A673 (cell line): Measurements from ENCODE around the gene HSF5. TPM values are rescaled to one million over a fixed set of nuclear protein-coding genes. Genes with fewer than 3 reads are reported as not detected.
A peak's percentile ranks its signal among the peaks of the same experiment; 100 is the strongest.

ENCODE experiments used
- BruUV-seq: library from RNA; stranded (reverse); fragments of 400-500 nt; replicated peaks from 2 replicates; lab custom pipeline; 2021; lab: Mats Ljungman, UMichigan
- CTCF ChIA-PET: fragments of 300-600 bp; sonication (Branson Sonifier 250); formaldehyde crosslinking; loops from one replicate; lab custom pipeline; 2022; ENCODE audit warnings: antibody characterized with exemption; lab: Charles Lee
- POLR2A ChIA-PET: fragments of 300-600 bp; sonication (Branson Sonifier 250); formaldehyde crosslinking; loops from one replicate; lab custom pipeline; 2022; ENCODE audit warnings: antibody characterized with exemption; ENCODE audit not compliant: low non-redundant PET; lab: Charles Lee
- DNase-seq: peaks from one replicate; pipeline ENCODE4 v3.0.0-alpha.2; 2015; ENCODE audit warnings: low spot score
- H3K27ac ChIP-seq: fragments of 200-600 bp; sonication (generic); 2 replicates; pipeline ENCODE4 v1.5.1; 2016; ENCODE audit warnings: mixed run types, low read depth, mild to moderate bottlenecking, mixed read lengths, antibody characterized with exemption, low read length; ENCODE audit not compliant: poor library complexity, severe bottlenecking
- H3K27me3 ChIP-seq: fragments of 200-600 bp; sonication (generic); replicated peaks from 2 replicates; pipeline ENCODE4 v1.6.1; 2017; ENCODE audit warnings: mixed run types, low read depth, mild to moderate bottlenecking, mixed read lengths, antibody characterized with exemption, low read length; ENCODE audit not compliant: insufficient read depth, poor library complexity
- H3K36me3 ChIP-seq: fragments of 200-600 bp; sonication (generic); 2 replicates; pipeline ENCODE4 v1.6.1; 2016; ENCODE audit warnings: mixed run types, mild to moderate bottlenecking, mixed read lengths, antibody characterized with exemption, low read length; ENCODE audit not compliant: insufficient read depth, poor library complexity, severe bottlenecking
- H3K4me1 ChIP-seq: fragments of 200-600 bp; sonication (generic); 2 replicates; pipeline ENCODE4 v1.6.1; 2017; ENCODE audit warnings: mixed run types, mild to moderate bottlenecking, mixed read lengths, antibody characterized with exemption, low read length; ENCODE audit not compliant: insufficient read depth, poor library complexity, severe bottlenecking
- H3K4me3 ChIP-seq: fragments of 200-600 bp; sonication (generic); 2 replicates; pipeline ENCODE4 v1.5.1; 2016; ENCODE audit warnings: low read depth, mixed run types, mild to moderate bottlenecking, mixed read lengths, low read length; ENCODE audit not compliant: poor library complexity, severe bottlenecking
- H3K9me3 ChIP-seq: fragments of 200-600 bp; sonication (generic); 2 replicates; pipeline ENCODE4 v1.6.1; 2016; ENCODE audit warnings: mixed run types, low read depth, mild to moderate bottlenecking, mixed read lengths, antibody characterized with exemption, low read length; ENCODE audit not compliant: poor library complexity, severe bottlenecking
- EZH2 ChIP-seq: fragments of 200-600 bp; sonication (generic); IDR thresholded peaks from 2 replicates; pipeline ENCODE4 v1.6.1; 2017; ENCODE audit warnings: borderline replicate concordance, low read depth, mild to moderate bottlenecking, mixed read lengths, antibody characterized with exemption, low read length; ENCODE audit not compliant: poor library complexity, severe bottlenecking
- intact Hi-C: fragments of 100-400 bp; cut with micrococcal nuclease; formaldehyde crosslinking; loops from one replicate; pipeline ENCODE4 v1.10.0; 2022; ENCODE audit not compliant: unreplicated experiment
- total RNA-seq: library from RNA; stranded (reverse); gene quantifications from 2 replicates; pipeline ENCODE4 v1.2.3, GENCODE V29; 2021
- TF ChIP-seq, protein P1 (sequence below): fragments of 300-800, 200-600 bp; sonication (generic); conservative IDR thresholded peaks from 2 replicates; pipeline ENCODE4 v1.5.1; 2017; ENCODE audit warnings: low read depth, mild to moderate bottlenecking, antibody characterized with exemption, low read length, moderate library complexity, mixed read lengths

Gene HSF5
- total RNA-seq, 1 experiment from 2014 or later = 0.06 TPM

- BruUV-seq = no TSS peak
- H3K9me3 ChIP-seq = no peaks in the 10 kb centered on the region
- DNase-seq = no peak
- TF ChIP-seq, protein P1, sequence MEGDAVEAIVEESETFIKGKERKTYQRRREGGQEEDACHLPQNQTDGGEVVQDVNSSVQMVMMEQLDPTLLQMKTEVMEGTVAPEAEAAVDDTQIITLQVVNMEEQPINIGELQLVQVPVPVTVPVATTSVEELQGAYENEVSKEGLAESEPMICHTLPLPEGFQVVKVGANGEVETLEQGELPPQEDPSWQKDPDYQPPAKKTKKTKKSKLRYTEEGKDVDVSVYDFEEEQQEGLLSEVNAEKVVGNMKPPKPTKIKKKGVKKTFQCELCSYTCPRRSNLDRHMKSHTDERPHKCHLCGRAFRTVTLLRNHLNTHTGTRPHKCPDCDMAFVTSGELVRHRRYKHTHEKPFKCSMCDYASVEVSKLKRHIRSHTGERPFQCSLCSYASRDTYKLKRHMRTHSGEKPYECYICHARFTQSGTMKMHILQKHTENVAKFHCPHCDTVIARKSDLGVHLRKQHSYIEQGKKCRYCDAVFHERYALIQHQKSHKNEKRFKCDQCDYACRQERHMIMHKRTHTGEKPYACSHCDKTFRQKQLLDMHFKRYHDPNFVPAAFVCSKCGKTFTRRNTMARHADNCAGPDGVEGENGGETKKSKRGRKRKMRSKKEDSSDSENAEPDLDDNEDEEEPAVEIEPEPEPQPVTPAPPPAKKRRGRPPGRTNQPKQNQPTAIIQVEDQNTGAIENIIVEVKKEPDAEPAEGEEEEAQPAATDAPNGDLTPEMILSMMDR = no peak
- no peak for TF ChIP-seq EZH2
- intact Hi-C loops = no loop called here
- no peaks in the 10 kb centered on the region for H3K27me3 ChIP-seq
- ChIA-PET POLR2A (no interaction called here), CTCF (interaction anchor here (1.0 kb wide), 1 partner anchor 10 kb away, joined by 3 read pairs; no protein-coding TSS in a partner anchor)
- H3K4me1 ChIP-seq = peaks cover 7% of the 10 kb centered on the region
- no peak overlapping the region for H3K4me3 ChIP-seq
- H3K27ac ChIP-seq = no peak overlapping the region
- no peaks in the 10 kb centered on the region for H3K36me3 ChIP-seq
These were observed 40.2 kb upstream of the HSF5 start for GRCh38 chr17:58528443-58528842.

- Histone ChIP-seq H3K27me3 (no peaks in the 10 kb centered on the region), H3K27ac (no peak overlapping the region), H3K4me3 (no peak overlapping the region), H3K4me1 (peaks cover 7% of the 10 kb centered on the region), H3K36me3 (no peaks in the 10 kb centered on the region), H3K9me3 (no peaks in the 10 kb centered on the region)
- no TSS peak for BruUV-seq
- intact Hi-C loops = no loop called here
- DNase-seq = no peak
- ChIA-PET POLR2A (no interaction called here), CTCF (interaction anchor here (0.6 to 1.0 kb wide), 2 partner anchors 9 to 24 kb away, joined by 3 read pairs; no protein-coding TSS in a partner anchor)
- TF ChIP-seq EZH2 = no peak
- TF ChIP-seq, protein P1 = no peak
These were observed 39.7 kb upstream of the HSF5 start for GRCh38 chr17:58527949-58528348.

DNA sequence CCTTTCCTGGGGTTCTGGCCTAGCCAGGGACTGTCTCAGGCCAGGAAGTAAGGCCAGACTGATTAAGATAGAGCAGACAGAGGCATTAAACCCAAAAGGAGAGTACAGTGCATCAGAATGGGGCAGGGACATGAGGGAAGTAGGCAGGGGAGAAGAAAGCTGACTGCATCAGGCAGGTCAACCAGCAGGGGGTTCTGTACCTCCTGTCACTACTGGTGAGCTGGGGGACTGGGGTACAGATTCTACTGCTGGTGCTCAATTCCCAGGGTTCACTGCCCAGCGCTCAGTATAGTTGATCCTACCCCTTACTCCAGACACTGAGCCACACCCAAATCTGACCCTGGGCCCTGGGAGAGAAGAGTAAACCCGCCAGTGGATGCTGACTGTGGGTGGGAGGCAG, 39.1 kb upstream of the HSF5 start:
- Histone ChIP-seq H3K4me1 (peaks cover 7% of the 10 kb centered on the region), H3K27ac (no peak overlapping the region), H3K9me3 (no peaks in the 10 kb centered on the region), H3K36me3 (no peaks in the 10 kb centered on the region), H3K4me3 (no peak overlapping the region), H3K27me3 (no peaks in the 10 kb centered on the region)
- TF ChIP-seq, protein P1 = 0 out of 2 replicates have a peak, but pooled peaks have one; percentile 15
- TF ChIP-seq EZH2 = no peak
- ChIA-PET POLR2A (no interaction called here), CTCF (interaction anchor here (0.6 kb wide), 2 partner anchors 25 to 35 kb away, joined by 3 to 4 read pairs; no protein-coding TSS in a partner anchor)
- no peak for DNase-seq
- BruUV-seq = no TSS peak
- intact Hi-C loops = no loop called here
